ENCODE data around the gene ZCCHC24.

Gene ZCCHC24

DNA sequence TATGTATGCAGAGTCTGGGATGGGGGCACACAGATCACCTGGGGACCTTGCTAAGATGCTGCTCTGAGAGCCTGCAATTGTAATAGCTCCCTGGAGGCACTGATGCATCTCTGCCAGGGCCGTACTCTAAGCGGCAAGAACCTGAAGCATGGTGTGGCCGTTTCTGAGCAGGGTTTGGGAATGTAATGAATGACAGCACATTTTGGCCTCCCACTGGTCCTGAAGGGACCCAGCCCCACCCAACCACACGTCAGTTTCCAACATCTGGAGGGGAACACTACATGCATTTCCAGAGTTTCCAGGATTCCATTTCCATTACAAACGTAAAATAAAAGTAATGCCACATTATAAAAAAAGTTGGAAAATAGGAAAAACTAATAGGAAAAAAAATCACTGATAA, 14.0 kb downstream of the ZCCHC24 start:
- Mint-ChIP-seq H3K4me3 (no peak overlapping the region), H3K36me3 (ENCODE audit: low read depth) (peaks cover 44% of the 10 kb centered on the region), H3K9me3 (peaks cover 2% of the 10 kb centered on the region), H3K27ac (peak overlapping the region; percentile 59 to 94 (median 69)), H3K4me1 (peaks cover 51% of the 10 kb centered on the region), H3K27me3 (ENCODE audit: low read depth) (no peaks in the 10 kb centered on the region)
- TF ChIP-seq CTCF (IDR thresholded peaks at IDR 0.05; ENCODE audit: unreplicated experiment in 3 of 3), result no peak

DNA sequence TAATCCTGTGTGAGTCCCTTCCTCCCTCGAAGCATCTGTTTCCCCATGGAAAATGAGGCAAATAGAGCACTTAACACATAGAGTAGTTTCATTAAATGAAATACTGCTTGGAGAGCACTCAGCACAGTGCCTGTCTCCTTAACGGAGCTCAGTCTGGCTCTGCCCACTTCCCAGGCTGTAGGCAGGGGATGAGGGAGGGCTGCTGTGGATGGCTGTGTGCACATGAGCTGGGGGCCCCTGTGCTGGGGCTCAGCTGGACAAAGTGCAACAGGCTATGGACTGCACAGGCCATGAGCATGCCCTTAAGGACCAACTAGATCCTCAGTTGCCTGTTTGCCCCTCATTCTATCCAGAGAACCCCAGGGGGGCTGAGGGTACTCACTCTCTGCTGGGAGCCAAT, 14.5 kb downstream of the ZCCHC24 start:
- H3K27me3 Mint-ChIP-seq (ENCODE audit: low read depth), result no peaks in the 10 kb centered on the region
- TF ChIP-seq CTCF (IDR thresholded peaks at IDR 0.05; ENCODE audit: unreplicated experiment in 3 of 3), result no peak
- H3K9me3 Mint-ChIP-seq, result peaks cover 2% of the 10 kb centered on the region

GRCh38 chr10:79430325-79430905, 15.0 kb downstream of the ZCCHC24 start:
- peak overlapping the region in 2 of 3 experiments; percentile 50 to 69 for H3K27ac Mint-ChIP-seq

More for the DNA sequence above, 14.5 kb downstream of the ZCCHC24 start:
- H3K36me3 Mint-ChIP-seq (ENCODE audit: low read depth), result peaks cover 49% of the 10 kb centered on the region
- H3K4me3 Mint-ChIP-seq, result no peak overlapping the region
- peak overlapping the region in 2 of 3 experiments; percentile 50 to 69 for H3K27ac Mint-ChIP-seq
- H3K4me1 Mint-ChIP-seq, result peaks cover 51% of the 10 kb centered on the region

DNA sequence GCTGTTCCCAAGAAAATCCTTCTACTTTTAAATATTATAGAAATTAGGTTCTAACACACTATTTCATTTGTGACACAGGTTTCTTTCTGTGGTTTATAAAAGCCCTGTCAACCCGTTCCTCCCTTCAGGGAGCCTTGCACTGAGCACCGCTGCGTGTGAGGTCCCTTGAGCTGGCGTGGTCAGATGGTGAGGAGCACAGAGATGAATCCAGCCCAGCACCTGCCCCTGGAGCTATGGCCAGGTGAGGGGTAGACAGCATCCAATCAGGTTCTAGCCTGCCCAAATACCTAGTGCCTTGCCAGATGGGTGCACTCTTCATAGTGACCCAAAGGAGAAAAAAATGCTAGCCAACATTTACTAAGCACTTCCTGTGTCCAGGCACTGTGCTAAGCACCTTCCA, 15.7 kb downstream of the ZCCHC24 start:
- Mint-ChIP-seq H3K27ac (no peak overlapping the region), H3K4me3 (no peak overlapping the region), H3K4me1 (peaks cover 51% of the 10 kb centered on the region)

More at GRCh38 chr10:79430325-79430905, 15.0 kb downstream of the ZCCHC24 start:
- Mint-ChIP-seq H3K4me1 (peaks cover 51% of the 10 kb centered on the region), H3K9me3 (peaks cover 2% of the 10 kb centered on the region), H3K4me3 (no peak overlapping the region), H3K27me3 (ENCODE audit: low read depth) (no peaks in the 10 kb centered on the region), H3K36me3 (ENCODE audit: low read depth) (peaks cover 54% of the 10 kb centered on the region)
- TF ChIP-seq CTCF (IDR thresholded peaks at IDR 0.05; ENCODE audit: unreplicated experiment in 3 of 3), result no peak

GRCh38 chr10:79427965-79428364, 17.5 kb downstream of the ZCCHC24 start:
- Mint-ChIP-seq H3K27ac (no peak overlapping the region), H3K36me3 (ENCODE audit: low read depth) (peaks cover 61% of the 10 kb centered on the region), H3K4me3 (no peak overlapping the region), H3K4me1 (peaks cover 49% of the 10 kb centered on the region), H3K27me3 (ENCODE audit: low read depth) (no peaks in the 10 kb centered on the region), H3K9me3 (peaks cover 2% of the 10 kb centered on the region)
- no peak for TF ChIP-seq CTCF (IDR thresholded peaks at IDR 0.05; ENCODE audit: unreplicated experiment in 3 of 3)

More for the DNA sequence above, 15.7 kb downstream of the ZCCHC24 start:
- Mint-ChIP-seq H3K27me3 (ENCODE audit: low read depth) (no peaks in the 10 kb centered on the region), H3K9me3 (peaks cover 2% of the 10 kb centered on the region), H3K36me3 (ENCODE audit: low read depth) (peaks cover 56% of the 10 kb centered on the region)
- TF ChIP-seq CTCF (IDR thresholded peaks at IDR 0.05; ENCODE audit: unreplicated experiment in 3 of 3), result no peak

DNA sequence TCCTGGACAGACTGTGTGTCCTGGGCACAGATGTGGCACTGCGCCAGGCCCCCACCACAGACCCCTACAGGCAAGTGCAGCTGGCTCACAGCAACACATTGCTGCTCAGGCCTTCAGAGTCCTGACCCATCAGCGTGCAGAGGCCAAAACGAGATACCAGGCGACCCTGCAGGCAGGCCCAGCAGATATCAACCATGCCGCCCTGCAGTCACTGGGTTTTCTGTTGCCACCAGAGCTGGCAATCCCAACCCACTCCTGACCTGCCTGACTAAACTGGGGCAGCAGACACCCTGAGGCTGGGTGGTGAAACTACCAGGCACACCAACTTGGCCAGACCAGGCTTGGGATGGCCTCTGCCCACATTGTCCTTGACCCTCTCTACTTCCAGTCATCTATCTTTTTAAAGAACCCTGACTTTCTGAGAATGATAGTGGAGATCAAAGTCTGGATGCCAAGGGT, 20.3 kb downstream of the ZCCHC24 start:
- H3K27ac Mint-ChIP-seq, result peak overlapping the region; percentile 74 to 92 (median 89)
- H3K9me3 Mint-ChIP-seq, result peaks cover 2% of the 10 kb centered on the region
- H3K27me3 Mint-ChIP-seq (ENCODE audit: low read depth), result no peaks in the 10 kb centered on the region
- no peak for TF ChIP-seq CTCF (IDR thresholded peaks at IDR 0.05; ENCODE audit: unreplicated experiment in 3 of 3)
- peaks cover 59% of the 10 kb centered on the region for H3K36me3 Mint-ChIP-seq (ENCODE audit: low read depth)
- no peak overlapping the region for H3K4me3 Mint-ChIP-seq
- H3K4me1 Mint-ChIP-seq, result peaks cover 51% of the 10 kb centered on the region
